ENCODE measurements around the gene F2RL3. TPM values are rescaled to one million over a fixed set of nuclear protein-coding genes. Genes with fewer than 3 reads are reported as not detected.

F2RL3 gene
- total RNA-seq (2021; fragmentation: NEBNext Ultra II Directional; extraction: Animal tissue kit (Norgen Biotek cat#: 25700)), result not detected
- long read RNA-seq, result 0 reads

DNA sequence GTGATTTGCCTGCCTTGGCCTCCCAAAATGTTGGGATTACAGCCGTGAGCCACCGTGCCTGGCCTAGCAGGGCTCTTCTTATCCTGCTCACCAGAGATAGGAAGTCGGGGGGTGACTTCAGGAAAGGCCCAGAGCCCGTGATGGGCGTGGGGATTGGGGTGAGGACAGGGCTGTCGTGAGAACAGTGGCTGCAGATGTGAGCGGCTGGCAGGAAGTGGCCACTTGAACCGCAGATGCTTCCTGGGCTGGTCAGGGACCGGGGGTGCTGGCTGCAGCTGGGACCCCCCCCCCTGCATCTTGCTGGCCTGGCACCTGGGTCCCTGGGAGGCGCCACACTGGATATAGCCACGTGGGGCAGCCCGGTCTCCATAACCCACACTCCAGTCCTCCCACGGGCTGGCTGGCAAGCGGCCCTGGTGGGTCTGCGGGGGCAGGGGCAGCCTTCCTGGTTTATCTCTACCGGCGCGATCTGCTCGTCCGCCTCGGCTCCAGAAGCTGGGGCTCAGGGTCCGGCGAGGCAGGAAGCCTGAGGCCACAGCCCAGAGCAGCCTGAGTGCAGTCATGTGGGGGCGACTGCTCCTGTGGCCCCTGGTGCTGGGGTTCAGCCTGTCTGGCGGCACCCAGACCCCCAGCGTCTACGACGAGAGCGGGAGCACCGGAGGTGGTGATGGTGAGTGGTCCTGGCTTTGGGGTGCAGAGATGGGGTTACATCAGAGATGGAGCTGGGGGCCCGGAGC lies at the start of gene F2RL3:
F2RL3 (plus strand) TSS at position 371 of the 737 bp plus-strand sequence; CDS start at position 562, 191 bp downstream.
- DNase-seq, result no peak
- H3K27me3 Mint-ChIP-seq (ENCODE audit: insufficient read depth), result peaks cover 9% of the 10 kb centered on the region; the same call in 1 of the 2 replicates

DNA sequence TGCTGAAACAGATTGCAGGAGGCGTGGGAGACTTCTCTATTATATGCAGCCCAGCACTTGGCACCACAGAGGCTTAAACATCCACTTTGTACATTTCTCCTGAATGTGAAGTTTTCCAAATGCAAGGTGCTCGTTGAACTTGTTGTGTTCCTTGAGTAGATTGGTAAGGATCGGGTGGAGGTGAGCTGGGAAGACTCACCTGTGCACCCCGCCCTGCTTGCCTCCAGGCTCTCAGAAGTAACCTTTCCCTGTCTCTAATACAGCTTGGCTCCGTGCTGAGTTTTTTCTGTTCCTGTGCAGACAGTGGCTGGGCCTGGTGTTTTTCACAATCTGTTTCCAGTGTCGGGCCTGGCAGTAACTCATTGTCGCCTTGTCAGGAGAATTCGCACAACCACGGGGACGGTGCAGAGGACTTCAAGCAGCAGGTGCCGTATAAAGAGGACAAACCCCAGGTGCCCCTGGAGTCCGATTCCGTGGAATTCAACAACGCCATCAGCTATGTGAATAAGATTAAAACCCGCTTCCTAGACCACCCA lies 47.3 kb upstream of the F2RL3 start:
- Mint-ChIP-seq H3K4me1 (ENCODE audit: low read depth) (peaks cover 7% of the 10 kb centered on the region; the same call in 1 of the 2 replicates), H3K27ac (no peak overlapping the region), H3K9me3 (no peaks in the 10 kb centered on the region), H3K27me3 (ENCODE audit: insufficient read depth) (peaks cover 1% of the 10 kb centered on the region; the same call in 1 of the 2 replicates), H3K36me3 (ENCODE audit: low read depth) (peaks cover 24% of the 10 kb centered on the region; the same call in 1 of the 2 replicates), H3K4me3 (no peak overlapping the region)
- no peak for DNase-seq
- TF ChIP-seq, protein P1, sequence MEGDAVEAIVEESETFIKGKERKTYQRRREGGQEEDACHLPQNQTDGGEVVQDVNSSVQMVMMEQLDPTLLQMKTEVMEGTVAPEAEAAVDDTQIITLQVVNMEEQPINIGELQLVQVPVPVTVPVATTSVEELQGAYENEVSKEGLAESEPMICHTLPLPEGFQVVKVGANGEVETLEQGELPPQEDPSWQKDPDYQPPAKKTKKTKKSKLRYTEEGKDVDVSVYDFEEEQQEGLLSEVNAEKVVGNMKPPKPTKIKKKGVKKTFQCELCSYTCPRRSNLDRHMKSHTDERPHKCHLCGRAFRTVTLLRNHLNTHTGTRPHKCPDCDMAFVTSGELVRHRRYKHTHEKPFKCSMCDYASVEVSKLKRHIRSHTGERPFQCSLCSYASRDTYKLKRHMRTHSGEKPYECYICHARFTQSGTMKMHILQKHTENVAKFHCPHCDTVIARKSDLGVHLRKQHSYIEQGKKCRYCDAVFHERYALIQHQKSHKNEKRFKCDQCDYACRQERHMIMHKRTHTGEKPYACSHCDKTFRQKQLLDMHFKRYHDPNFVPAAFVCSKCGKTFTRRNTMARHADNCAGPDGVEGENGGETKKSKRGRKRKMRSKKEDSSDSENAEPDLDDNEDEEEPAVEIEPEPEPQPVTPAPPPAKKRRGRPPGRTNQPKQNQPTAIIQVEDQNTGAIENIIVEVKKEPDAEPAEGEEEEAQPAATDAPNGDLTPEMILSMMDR (IDR thresholded peaks at IDR 0.05), result no peak

More for the DNA sequence above, at the start of gene F2RL3:
- H3K36me3 Mint-ChIP-seq (ENCODE audit: low read depth), result no peaks in the 10 kb centered on the region
- no peaks in the 10 kb centered on the region for H3K4me1 Mint-ChIP-seq (ENCODE audit: low read depth)
- no peaks in the 10 kb centered on the region for H3K9me3 Mint-ChIP-seq
- H3K4me3 Mint-ChIP-seq, result no peak within 1 kb of the TSS
- no peak within 1 kb of the TSS for H3K27ac Mint-ChIP-seq
- TF ChIP-seq, protein P1 (IDR thresholded peaks at IDR 0.05), result no peak

DNA sequence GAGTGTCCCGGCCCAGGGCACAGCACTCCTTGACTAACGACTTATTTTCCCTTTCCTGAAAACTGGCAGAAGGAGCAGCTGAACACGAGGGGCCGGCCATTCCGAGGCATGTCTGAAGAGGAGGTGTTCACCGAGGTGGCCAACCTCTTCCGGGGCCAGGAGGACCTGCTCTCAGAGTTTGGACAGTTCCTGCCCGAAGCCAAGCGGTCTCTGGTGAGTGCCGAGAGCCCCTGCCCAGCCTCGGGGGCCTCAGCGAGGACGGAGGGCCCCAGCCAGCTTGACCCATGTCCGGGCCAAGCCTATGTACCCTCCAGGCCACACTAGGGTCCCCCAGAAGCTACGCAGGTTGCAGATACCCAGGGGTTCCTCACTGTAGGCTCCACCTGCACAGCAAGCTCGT lies 41.9 kb upstream of the F2RL3 start:
- Mint-ChIP-seq H3K27ac (no peak overlapping the region), H3K27me3 (ENCODE audit: insufficient read depth) (no peaks in the 10 kb centered on the region; the same call in 1 of the 2 replicates), H3K4me3 (no peak overlapping the region), H3K4me1 (ENCODE audit: low read depth) (peaks cover 27% of the 10 kb centered on the region), H3K36me3 (ENCODE audit: low read depth) (peaks cover 38% of the 10 kb centered on the region), H3K9me3 (no peaks in the 10 kb centered on the region)
- TF ChIP-seq, protein P1 (IDR thresholded peaks at IDR 0.05), result no peak
- no peak for DNase-seq

DNA sequence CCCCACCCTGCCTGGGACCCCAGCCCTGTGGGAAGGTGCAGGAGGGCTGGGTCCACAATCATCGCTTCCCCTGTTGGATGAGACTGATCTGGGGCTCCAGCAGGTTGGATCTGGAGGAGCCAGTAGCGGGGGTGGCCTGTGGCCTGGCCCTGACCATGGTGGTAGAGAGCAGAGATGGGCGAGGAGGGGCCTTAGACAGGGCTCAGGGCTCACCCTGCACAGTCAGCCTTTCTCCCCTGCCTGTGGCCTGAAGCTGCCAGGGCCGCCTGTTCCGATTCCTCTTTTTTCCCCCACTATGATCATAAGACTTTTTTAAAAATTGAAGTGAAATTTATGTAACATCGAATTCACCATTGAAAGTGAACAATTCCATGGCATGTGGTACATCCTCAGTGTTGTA lies 41.4 kb upstream of the F2RL3 start:
- Mint-ChIP-seq H3K4me3 (no peak overlapping the region), H3K36me3 (ENCODE audit: low read depth) (peaks cover 43% of the 10 kb centered on the region), H3K4me1 (ENCODE audit: low read depth) (peaks cover 27% of the 10 kb centered on the region), H3K9me3 (no peaks in the 10 kb centered on the region), H3K27ac (no peak overlapping the region), H3K27me3 (ENCODE audit: insufficient read depth) (no peaks in the 10 kb centered on the region; the same call in 1 of the 2 replicates)
- DNase-seq, result no peak
- TF ChIP-seq, protein P1 (IDR thresholded peaks at IDR 0.05), result no peak

DNA sequence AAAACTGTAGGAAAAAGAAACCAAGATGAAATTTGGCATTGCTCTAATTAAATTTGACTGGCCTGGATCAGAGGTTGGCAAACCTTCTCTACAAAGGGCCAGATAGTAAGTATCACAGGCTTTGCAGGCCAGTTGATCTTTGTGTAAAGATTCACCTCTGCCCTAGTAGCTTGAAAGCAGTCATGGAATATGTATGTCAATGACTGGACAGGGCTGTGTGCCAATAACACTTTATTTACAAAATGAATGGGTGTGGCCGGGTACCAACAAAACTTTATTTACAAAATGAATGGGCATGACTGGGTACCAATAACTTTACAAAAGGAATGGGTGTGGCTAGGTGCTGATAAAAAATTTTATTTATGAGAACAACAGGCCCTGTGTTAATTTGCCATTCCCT lies 39.6 kb upstream of the F2RL3 start:
- Mint-ChIP-seq H3K9me3 (no peaks in the 10 kb centered on the region), H3K4me3 (no peak overlapping the region), H3K36me3 (ENCODE audit: low read depth) (peaks cover 43% of the 10 kb centered on the region), H3K27me3 (ENCODE audit: insufficient read depth) (no peaks in the 10 kb centered on the region), H3K27ac (peak overlapping the region; percentile 57), H3K4me1 (ENCODE audit: low read depth) (peaks cover 27% of the 10 kb centered on the region)
- TF ChIP-seq, protein P1 (IDR thresholded peaks at IDR 0.05), result no peak
- DNase-seq, result peak; percentile 58

All from HFFc6 (cell line).